K562 (cell line): ENCODE data around the gene POLR1H. TPM values are rescaled to one million over a fixed set of nuclear protein-coding genes. Genes with fewer than 3 reads are reported as not detected.

Experiments used
- BACH1 ChIP-seq: fragments of 200-800 bp; sonication (Bioruptor generic); IDR thresholded peaks from 2 replicates; pipeline ENCODE4 v1.6.1; 2016; ENCODE audit warnings: missing genetic modification characterization, missing compliant biosample characterization
- CEBPG ChIP-seq, 3 experiments: fragments of 200-800 bp in 1 of 3; sonication (Bioruptor generic) in 1 of 3; sonication (generic) in 1 of 3; formaldehyde crosslinking in 1 of 3; IDR thresholded peaks in 2 of 3; conservative IDR thresholded peaks in 1 of 3; 2 replicates each; pipeline versions ENCODE4 v1.6.1 to v1.8.0; 2016 to 2022; ENCODE audit warnings: missing compliant biosample characterization in 2 of 3, missing genetic modification characterization in 2 of 3, mild to moderate bottlenecking in 1 of 3, missing genetic modification reagents in 1 of 3
- CEBPZ ChIP-seq: fragments of 150-350 bp; IDR thresholded peaks from 2 replicates; pipeline ENCODE4 v1.6.1; 2014; ENCODE audit warnings: low read depth, mild to moderate bottlenecking, low read length, borderline replicate concordance
- DLX4 ChIP-seq: fragments of 250-450 bp; sonication (Bioruptor Pico); IDR thresholded peaks from 2 replicates; pipeline ENCODE4 v1.6.1; 2021; ENCODE audit warnings: mild to moderate bottlenecking
- FOXJ2 ChIP-seq: fragments of 200-800 bp; sonication (Bioruptor generic); IDR thresholded peaks from 2 replicates; pipeline ENCODE4 v1.6.1; 2016; ENCODE audit warnings: missing genetic modification characterization, missing compliant biosample characterization
- ILK ChIP-seq: fragments of 450-650 bp; IDR thresholded peaks from 2 replicates; pipeline ENCODE4 v1.6.1; 2016; ENCODE audit warnings: missing genetic modification characterization, low read depth, mild to moderate bottlenecking, missing compliant biosample characterization, moderate library complexity, borderline replicate concordance
- MBD2 ChIP-seq: sonication (generic); IDR thresholded peaks from 2 replicates; pipeline ENCODE4 v1.6.1; 2016; ENCODE audit warnings: low read depth, borderline replicate concordance
- MYBL2 ChIP-seq, 2 experiments: fragments of 450-650 bp in 1 of 2; sonication (generic) in 1 of 2; formaldehyde crosslinking in 1 of 2; IDR thresholded peaks; 2 replicates each; pipeline versions ENCODE4 v1.6.1 to v1.8.1; 2017 to 2022; ENCODE audit warnings: borderline replicate concordance in 1 of 2, inconsistent platforms in 1 of 2, low read depth in 1 of 2, mild to moderate bottlenecking in 1 of 2, missing genetic modification reagents in 1 of 2, moderate library complexity in 1 of 2
- NUFIP1 ChIP-seq: fragments of 450-650 bp; IDR thresholded peaks from 2 replicates; pipeline ENCODE4 v1.6.1; 2018; ENCODE audit not compliant: partially characterized antibody
- TAF1 ChIP-seq: IDR thresholded peaks from 2 replicates; pipeline ENCODE4 v1.6.1; 2011; ENCODE audit warnings: mild to moderate bottlenecking, low read length, moderate library complexity; ENCODE audit not compliant: insufficient read depth, control insufficient read depth, severe bottlenecking; ENCODE audit errors: extremely low read depth
- THRAP3 ChIP-seq: fragments of 450-650 bp; IDR thresholded peaks from 2 replicates; pipeline ENCODE4 v1.6.1; 2016; ENCODE audit warnings: mild to moderate bottlenecking, inconsistent platforms, borderline replicate concordance
- YY1 ChIP-seq, 3 experiments: IDR thresholded peaks; 2 replicates each; pipeline ENCODE4 v1.6.1; 2011; ENCODE audit warnings: low read length in 2 of 3, mild to moderate bottlenecking in 2 of 3, moderate library complexity in 2 of 3, borderline replicate concordance in 1 of 3, control low read depth in 1 of 3, low read depth in 1 of 3; ENCODE audit not compliant: insufficient read depth in 3 of 3, insufficient replicate concordance in 2 of 3, control insufficient read depth in 1 of 3, insufficient read length in 1 of 3; ENCODE audit errors: extremely low read depth in 1 of 3
- ZBTB11 ChIP-seq, 3 experiments: fragments of 200-800 bp in 1 of 3; fragments of 250-450 bp in 1 of 3; fragments of 450-650 bp in 1 of 3; sonication (Bioruptor Pico) in 1 of 3; sonication (Bioruptor generic) in 1 of 3; formaldehyde crosslinking in 1 of 3; IDR thresholded peaks; 2 replicates each; pipeline versions ENCODE4 v1.6.1 to v1.8.0; 2016 to 2022; ENCODE audit warnings: mild to moderate bottlenecking in 2 of 3, missing genetic modification characterization in 2 of 3, missing compliant biosample characterization in 1 of 3, moderate library complexity in 1 of 3
- ZNF77 ChIP-seq: fragments of 250-450 bp; sonication (Bioruptor Pico); IDR thresholded peaks from 2 replicates; pipeline ENCODE4 v1.5.0; 2020
- polyA plus RNA-seq, 8 experiments: library from polyadenylated mRNA; depleted of rRNA in 4 of 8; stranded (reverse) in 5 of 8; unstranded in 3 of 8; fragments of >200 nt; fragmentation: Nextera tagmentation in 2 of 8; fragmentation: Illumina TruSeq in 1 of 8; extraction: Ambion mirVana in 2 of 8; extraction: Trizol in 1 of 8; gene quantifications; 2 replicates each; pipeline versions ENCODE4 v1.2.1 to v1.2.3, GENCODE V29; 2011 to 2014; ENCODE audit warnings: inconsistent platforms in 1 of 8, missing spikeins in 1 of 8
- total RNA-seq, 7 experiments: library from RNA; depleted of rRNA in 6 of 7; stranded (reverse); fragments of >200 nt in 6 of 7; fragmentation: Illumina TruSeq in 2 of 7; extraction: Trizol in 2 of 7; gene quantifications; 2 replicates each; pipeline versions ENCODE4 v1.2.1 to v1.2.3, GENCODE V29; 2011 to 2021; ENCODE audit warnings: low replicate concordance in 1 of 7

Gene POLR1H
- total and polyA plus RNA-seq, 9 of the 15 experiments (the other 6 are each of a cell fraction or from before 2014, with no cell fraction given) = 92.2 to 333 (median 143) TPM

GRCh38 chr6:30102970-30103871 is 42.2 kb downstream of the POLR1H start (continued):
- TF ChIP-seq CEBPZ = no peak
- TF ChIP-seq MBD2 = no peak
- TF ChIP-seq YY1 (IDR thresholded peaks at IDR 0.05; ENCODE audit: borderline replicate concordance in 1 of 3, control insufficient read depth in 1 of 3, extremely low read depth in 1 of 3, insufficient read depth in 3 of 3, insufficient read length in 1 of 3, insufficient replicate concordance in 2 of 3, low read depth in 1 of 3, low read length in 2 of 3) = peak in 2 of 3 experiments; percentile 14 to 44
- no peak for TF ChIP-seq TAF1
- TF ChIP-seq ZBTB11 (CRISPR knock-in tag; IDR thresholded peaks at IDR 0.05) = no peak
- no peak for TF ChIP-seq BACH1 (tag)
- no peak for TF ChIP-seq MYBL2 (IDR thresholded peaks at IDR 0.05; ENCODE audit: low read depth)
- no peak for TF ChIP-seq MYBL2 (CRISPR knock-in tag; IDR thresholded peaks at IDR 0.05; ENCODE audit: borderline replicate concordance)
- TF ChIP-seq FOXJ2 (tag) = peak; percentile 75
- TF ChIP-seq ZNF77 (CRISPR knock-in tag) = no peak
- no peak for TF ChIP-seq THRAP3
- no peak for TF ChIP-seq ILK (tag)
- no peak for TF ChIP-seq CEBPG (CRISPR knock-in tag; IDR thresholded peaks at IDR 0.05)
- TF ChIP-seq CEBPG (tag; conservative IDR thresholded peaks at IDR 0.05 in 1 of 2, IDR thresholded peaks at IDR 0.05 in 1 of 2) = no peak
- no peak for TF ChIP-seq NUFIP1
- TF ChIP-seq DLX4 = no peak
